ENCODE data around the gene SERPINI1.

The SERPINI1 gene

GRCh38 chr3:167854846-167855245 lies 119.3 kb downstream of the SERPINI1 start:
- no peak for DNase-seq

GRCh38 chr3:167855306-167855705 lies 119.8 kb downstream of the SERPINI1 start:
- DNase-seq: no peak

DNA sequence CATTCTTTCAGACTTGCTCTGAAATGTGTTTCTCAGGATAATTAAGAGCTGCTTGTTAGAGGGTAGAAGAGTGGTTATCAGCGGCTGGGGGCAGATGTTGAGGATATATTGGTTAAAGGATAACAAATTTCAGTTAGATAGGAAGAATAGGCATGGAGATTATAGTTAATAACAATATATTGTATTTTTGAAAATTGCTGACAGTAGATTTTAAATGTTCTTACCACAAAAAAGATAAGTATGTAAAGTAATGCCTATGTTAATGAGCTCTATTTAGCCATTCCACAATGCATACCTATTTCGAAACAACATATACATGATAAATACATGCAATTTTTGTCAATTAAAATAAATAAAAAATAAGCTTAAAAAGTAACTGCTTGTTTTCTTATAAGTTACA lies 123.3 kb downstream of the SERPINI1 start:
- no peak for DNase-seq

GRCh38 chr3:167859610-167860009 lies 124.1 kb downstream of the SERPINI1 start:
- no peak for DNase-seq

DNA sequence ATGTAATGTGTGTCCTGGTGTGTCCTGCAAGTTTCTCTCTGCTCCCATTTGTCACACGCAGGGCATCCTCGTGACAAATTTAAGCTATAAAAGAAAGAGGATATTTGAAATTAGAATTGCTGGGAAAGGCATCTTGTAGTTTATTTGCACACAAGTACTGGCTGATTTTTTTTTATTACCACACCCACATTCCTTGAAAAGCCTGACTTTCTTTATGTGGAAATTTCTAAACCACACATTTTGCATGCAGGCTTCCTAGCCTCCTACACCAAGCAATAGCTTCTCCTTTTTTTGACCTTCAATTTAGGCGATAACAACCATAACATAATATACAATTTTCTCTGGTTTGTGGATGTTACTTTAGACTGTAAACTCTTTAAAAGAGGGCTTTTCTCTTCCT lies 126.1 kb downstream of the SERPINI1 start:
- no peak for DNase-seq

- no peak for DNase-seq
Observed at GRCh38 chr3:167862104-167862730, 126.7 kb downstream of the SERPINI1 start.

DNA sequence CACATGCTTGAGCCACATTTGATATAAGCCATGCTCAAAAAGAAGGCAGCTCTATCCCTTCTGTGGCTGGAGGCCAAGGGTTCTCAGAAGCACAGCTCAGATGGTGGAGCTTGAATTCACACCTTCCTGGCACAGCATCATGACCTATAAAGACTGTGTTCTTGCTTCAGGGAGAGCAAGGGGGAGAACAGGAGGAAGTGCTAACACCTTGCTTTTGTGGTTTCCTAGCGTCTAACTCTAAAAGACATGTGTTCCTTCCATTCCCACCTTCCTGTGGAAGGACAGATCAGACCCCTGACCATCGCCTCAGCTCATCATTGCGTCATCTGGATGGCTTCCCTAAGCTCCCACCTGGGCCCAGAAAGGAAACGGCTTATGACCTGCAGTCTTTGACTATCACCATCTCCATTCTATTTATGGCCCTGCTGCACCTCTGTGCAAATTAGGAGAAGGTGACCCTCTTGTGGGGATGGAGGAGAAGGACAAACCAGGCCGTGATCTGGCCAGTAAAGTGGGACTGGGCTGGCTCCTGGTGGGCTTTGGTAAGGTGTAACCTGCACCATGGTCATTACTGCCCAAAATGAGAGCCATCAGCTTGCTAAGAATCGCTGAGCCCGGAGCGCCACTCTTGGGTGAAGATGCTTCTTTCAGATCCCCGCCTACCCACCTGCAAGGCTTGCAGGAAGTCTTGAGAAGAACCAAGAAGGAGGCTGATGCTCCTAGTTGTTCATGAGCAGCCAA lies 128.5 kb downstream of the SERPINI1 start:
- DNase-seq: no peak

GRCh38 chr3:167864552-167864874 lies 129.0 kb downstream of the SERPINI1 start:
- DNase-seq: no peak

GRCh38 chr3:167866331-167866730 lies 130.8 kb downstream of the SERPINI1 start:
- DNase-seq: no peak

- DNase-seq: no peak
Observed at GRCh38 chr3:167867981-167868380, 132.5 kb downstream of the SERPINI1 start.

GRCh38 chr3:167870181-167870580 lies 134.7 kb downstream of the SERPINI1 start:
- no peak for DNase-seq

DNA sequence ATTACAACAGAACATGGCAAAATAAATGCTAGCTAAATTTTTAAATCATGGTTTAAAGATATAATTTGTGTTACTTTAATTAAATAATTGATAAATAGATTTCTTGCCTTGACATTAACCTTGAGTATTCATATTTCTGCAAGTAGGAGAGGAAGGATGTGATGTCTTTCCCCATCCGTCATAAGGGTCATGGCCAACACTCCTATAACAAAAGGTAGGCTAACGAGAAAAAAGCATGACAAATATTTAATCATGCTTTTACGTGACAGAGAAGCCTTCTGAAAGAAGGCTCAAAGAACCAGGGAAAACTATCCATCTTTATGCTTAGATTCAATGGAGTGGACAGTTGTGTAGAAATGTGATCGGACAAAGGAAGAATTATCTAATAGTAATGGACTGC lies 135.2 kb downstream of the SERPINI1 start:
- no peak for DNase-seq

- no peak for DNase-seq
Observed at GRCh38 chr3:167872032-167872431, 136.5 kb downstream of the SERPINI1 start.

DNA sequence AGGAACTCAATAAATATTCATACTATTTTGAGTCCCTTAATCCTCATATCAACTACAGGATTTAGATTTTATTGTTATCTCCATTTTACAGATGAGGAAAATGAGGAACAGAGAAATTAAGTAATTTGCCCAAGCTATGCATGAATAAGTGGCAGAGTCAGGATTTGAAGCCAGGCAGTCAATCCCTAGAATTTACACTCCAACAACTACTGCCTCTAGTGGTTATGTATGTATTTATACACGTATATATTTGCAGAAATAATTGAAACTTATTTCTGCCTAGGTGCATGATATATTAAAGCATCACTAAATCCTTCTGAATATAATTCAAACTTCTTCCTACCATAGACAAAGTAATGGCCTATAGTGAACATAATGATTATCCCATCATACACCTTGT lies 137.4 kb downstream of the SERPINI1 start:
- DNase-seq: no peak

GRCh38 chr3:167874671-167875372 lies 139.3 kb downstream of the SERPINI1 start:
- no peak for DNase-seq
